Activated CD4-positive, alpha-beta T cell treated with anti-CD3 and anti-CD28 coated beads, Interleukin-2, amount 50 U/mL, for 24 hours (primary cell): ENCODE measurements around the gene TFF3.

Source experiments
- DNase-seq, 2 donors: peaks; one replicate each; pipeline ENCODE4 v3.0.0-alpha.2; 2020; ENCODE audit warnings: low read depth in 1 of 2, low spot score in 1 of 2

TFF3 gene

GRCh38 chr21:42346866-42347600 lies 31.8 kb upstream of the TFF3 start:
- no peak for DNase-seq

GRCh38 chr21:42346441-42346840 lies 31.2 kb upstream of the TFF3 start:
- DNase-seq, result no peak

- DNase-seq, result no peak
These were observed 29.4 kb upstream of the TFF3 start for GRCh38 chr21:42344631-42345030.

GRCh38 chr21:42343963-42344510 lies 28.8 kb upstream of the TFF3 start:
- DNase-seq, result no peak

- DNase-seq, result no peak
These were observed 28.3 kb upstream of the TFF3 start for GRCh38 chr21:42343556-42343955.

GRCh38 chr21:42343101-42343500 lies 27.9 kb upstream of the TFF3 start:
- no peak for DNase-seq

- no peak for DNase-seq
These were observed 26.8 kb upstream of the TFF3 start for GRCh38 chr21:42341776-42342542.

GRCh38 chr21:42340187-42341050 lies 25.2 kb upstream of the TFF3 start:
- DNase-seq, result no peak

- DNase-seq, result no peak
These were observed 23.8 kb upstream of the TFF3 start for GRCh38 chr21:42338729-42339715.

GRCh38 chr21:42337830-42338728 lies 22.9 kb upstream of the TFF3 start:
- peak; percentile 70 to 80 for DNase-seq

GRCh38 chr21:42337276-42337675 lies 22.1 kb upstream of the TFF3 start:
- DNase-seq, result no peak

- no peak for DNase-seq
These were observed 20.8 kb upstream of the TFF3 start for GRCh38 chr21:42336054-42336453.

- DNase-seq, result no peak
These were observed 17.5 kb upstream of the TFF3 start for GRCh38 chr21:42332557-42333317.

GRCh38 chr21:42331660-42332059 lies 16.5 kb upstream of the TFF3 start:
- DNase-seq, result no peak

- no peak for DNase-seq
These were observed 15.5 kb upstream of the TFF3 start for GRCh38 chr21:42330380-42331371.

GRCh38 chr21:42324896-42325295 lies 9.7 kb upstream of the TFF3 start:
- DNase-seq, result no peak

GRCh38 chr21:42321845-42322244 lies 6.6 kb upstream of the TFF3 start:
- no peak for DNase-seq
